H9 (cell line): Measurements from ENCODE around the gene COLEC12. TPM values are rescaled to one million over a fixed set of nuclear protein-coding genes. Genes with fewer than 3 reads are reported as not detected.

Experiments used
- DNase-seq: peaks from one replicate; pipeline ENCODE4 v3.0.0-alpha.2; 2017
- H2AFZ ChIP-seq: one replicate; pipeline ENCODE4 v1.6.1; 2013; ENCODE audit warnings: mild to moderate bottlenecking, low read length, control low read depth, moderate library complexity
- H2AK5ac ChIP-seq: 2 replicates; pipeline ENCODE4 v1.6.1; 2013; ENCODE audit warnings: low read length, control low read depth, mixed read lengths; ENCODE audit not compliant: insufficient read length
- H2BK120ac ChIP-seq: one replicate; pipeline ENCODE4 v1.6.1; 2013; ENCODE audit warnings: low read depth, mild to moderate bottlenecking, low read length, control low read depth, inconsistent platforms; ENCODE audit not compliant: poor library complexity, severe bottlenecking
- H2BK12ac ChIP-seq: 2 replicates; pipeline ENCODE4 v1.6.1; 2013; ENCODE audit warnings: low read length, control low read depth, mixed read lengths, low read depth; ENCODE audit not compliant: insufficient read length
- H2BK15ac ChIP-seq: 2 replicates; pipeline ENCODE4 v1.6.1; 2013; ENCODE audit warnings: low read depth, low read length, control low read depth
- H2BK20ac ChIP-seq: one replicate; pipeline ENCODE4 v1.6.1; 2013; ENCODE audit warnings: low read depth, mild to moderate bottlenecking, low read length, control low read depth, inconsistent platforms; ENCODE audit not compliant: poor library complexity, severe bottlenecking
- H2BK5ac ChIP-seq: 2 replicates; pipeline ENCODE4 v1.6.1; 2013; ENCODE audit warnings: low read length, control low read depth, mixed read lengths; ENCODE audit not compliant: insufficient read length
- H3K14ac ChIP-seq: 2 replicates; pipeline ENCODE4 v1.6.1; 2013; ENCODE audit warnings: low read length, control low read depth; ENCODE audit not compliant: insufficient read depth
- H3K18ac ChIP-seq: 2 replicates; pipeline ENCODE4 v1.6.1; 2013; ENCODE audit warnings: low read depth, mild to moderate bottlenecking, mixed read lengths, low read length, control low read depth; ENCODE audit not compliant: insufficient read length
- H3K23ac ChIP-seq: 2 replicates; pipeline ENCODE4 v1.6.1; 2013; ENCODE audit warnings: low read length, control low read depth, mixed read lengths, low read depth; ENCODE audit not compliant: insufficient read length
- H3K23me2 ChIP-seq: 2 replicates; pipeline ENCODE4 v1.6.1; 2013; ENCODE audit warnings: low read depth, mild to moderate bottlenecking, mixed read lengths, low read length, control low read depth; ENCODE audit not compliant: insufficient read length, poor library complexity, severe bottlenecking
- H3K27ac ChIP-seq: 2 replicates; pipeline ENCODE4 v1.5.1; 2013; ENCODE audit warnings: low read length, control low read depth, mixed read lengths, low read depth; ENCODE audit not compliant: insufficient read length
- H3K27me3 ChIP-seq: 2 replicates; pipeline ENCODE4 v1.6.1; 2013; ENCODE audit warnings: low read length, control low read depth, inconsistent platforms; ENCODE audit not compliant: insufficient read depth
- H3K4ac ChIP-seq: 2 replicates; pipeline ENCODE4 v1.6.1; 2013; ENCODE audit warnings: low read depth, mild to moderate bottlenecking, control low read depth, inconsistent platforms, low read length, moderate library complexity
- H3K4me1 ChIP-seq: 2 replicates; pipeline ENCODE4 v1.6.1; 2013; ENCODE audit warnings: low read length, control low read depth, inconsistent platforms; ENCODE audit not compliant: insufficient read depth
- H3K4me2 ChIP-seq: 2 replicates; pipeline ENCODE4 v1.6.1; 2013; ENCODE audit warnings: low read length, control low read depth, mixed read lengths; ENCODE audit not compliant: insufficient read length, insufficient read depth
- H3K56ac ChIP-seq: 2 replicates; pipeline ENCODE4 v1.6.1; 2013; ENCODE audit warnings: low read depth, mild to moderate bottlenecking, mixed read lengths, low read length, control low read depth; ENCODE audit not compliant: insufficient read length
- H3K79me1 ChIP-seq: 2 replicates; pipeline ENCODE4 v1.6.1; 2013; ENCODE audit warnings: low read depth, mild to moderate bottlenecking, moderate library complexity, low read length, control low read depth, inconsistent platforms; ENCODE audit not compliant: insufficient read depth, poor library complexity, severe bottlenecking
- H3K79me2 ChIP-seq: 2 replicates; pipeline ENCODE4 v1.6.1; 2013; ENCODE audit warnings: low read length, control low read depth, inconsistent platforms; ENCODE audit not compliant: insufficient read depth
- H3K9ac ChIP-seq: 2 replicates; pipeline ENCODE4 v1.6.1; 2013; ENCODE audit warnings: low read length, control low read depth, mixed read lengths; ENCODE audit not compliant: insufficient read length; ENCODE audit errors: extremely low read depth
- H3K9me3 ChIP-seq: one replicate; pipeline ENCODE4 v1.6.1; 2013; ENCODE audit warnings: low read depth, low read length, inconsistent platforms; ENCODE audit not compliant: control insufficient read depth
- H3T11ph ChIP-seq: one replicate; pipeline ENCODE4 v1.6.1; 2013; ENCODE audit warnings: mild to moderate bottlenecking, low read length, control low read depth, inconsistent platforms
- H4K20me1 ChIP-seq: one replicate; pipeline ENCODE4 v1.6.1; 2013; ENCODE audit not compliant: control insufficient read depth, insufficient read length, insufficient read depth
- H4K5ac ChIP-seq: 2 replicates; pipeline ENCODE4 v1.6.1; 2013; ENCODE audit warnings: low read depth, mild to moderate bottlenecking, mixed read lengths, low read length, control low read depth; ENCODE audit not compliant: insufficient read length
- H4K8ac ChIP-seq: replicated peaks from 2 replicates; pipeline ENCODE4 v1.6.1; 2013; ENCODE audit warnings: low read length, control low read depth, mixed read lengths, low read depth; ENCODE audit not compliant: insufficient read length
- H4K91ac ChIP-seq: 2 replicates; pipeline ENCODE4 v1.6.1; 2013; ENCODE audit warnings: low read depth, mild to moderate bottlenecking, moderate library complexity, mixed read lengths, low read length, control low read depth; ENCODE audit not compliant: insufficient read length
- H3K27ac Mint-ChIP-seq, 3 experiments: 2 replicates in 2 of 3; 3 replicates in 1 of 3; pipeline ENCODE4 v1.8.0; 2020 to 2021; ENCODE audit warnings: mixed read lengths in 3 of 3, mild to moderate bottlenecking in 1 of 3, moderate library complexity in 1 of 3
- H3K27me3 Mint-ChIP-seq: 2 replicates; pipeline ENCODE4 v1.8.0; 2021; ENCODE audit warnings: low read depth, mild to moderate bottlenecking, moderate library complexity, mixed read lengths
- H3K36me3 Mint-ChIP-seq, 3 experiments: 2 replicates in 2 of 3; 3 replicates in 1 of 3; pipeline ENCODE4 v1.8.0; 2020 to 2021; ENCODE audit warnings: low read depth in 3 of 3, mixed read lengths in 3 of 3; ENCODE audit not compliant: insufficient read depth in 1 of 3
- H3K4me1 Mint-ChIP-seq, 2 experiments: 2 replicates each; pipeline ENCODE4 v1.8.0; 2020; ENCODE audit warnings: mixed read lengths in 2 of 2
- H3K4me3 Mint-ChIP-seq, 2 experiments: 2 replicates in 1 of 2; 3 replicates in 1 of 2; pipeline ENCODE4 v1.8.0; 2020 to 2021; ENCODE audit warnings: mild to moderate bottlenecking in 2 of 2, mixed read lengths in 2 of 2, moderate library complexity in 1 of 2
- H3K9me3 Mint-ChIP-seq, 2 experiments: 2 replicates in 1 of 2; 3 replicates in 1 of 2; pipeline ENCODE4 v1.8.0; 2020; ENCODE audit warnings: mild to moderate bottlenecking in 2 of 2, mixed read lengths in 2 of 2, moderate library complexity in 1 of 2
- CTCF ChIP-seq: fragments of 200-600 bp; sonication (generic); conservative IDR thresholded peaks from 3 replicates; pipeline ENCODE4 v1.8.0; 2021; ENCODE audit warnings: antibody characterized with exemption, mild to moderate bottlenecking
- WGBS: extraction: QIAGEN DNeasy Blood & Tissue Kit; methylation state at CpG from one replicate; pipeline ENCODE4 v1.1.7; 2013; ENCODE audit warnings: missing lambda C conversion rate, low lambda C conversion rate, mixed read lengths; ENCODE audit not compliant: insufficient read length; ENCODE audit errors: extremely low coverage; 5-methylcytosine and 5-hydroxymethylcytosine counted together
- total RNA-seq: library from RNA; stranded (reverse); gene quantifications from 2 replicates; pipeline ENCODE4 v1.2.1, GENCODE V29; 2021

Gene COLEC12
- total RNA-seq, 1 experiment from 2014 or later, result 0.70 TPM

- Histone ChIP-seq H2BK20ac (no peak overlapping the region), H3K4ac (no peak overlapping the region), H2AK5ac (no peak overlapping the region), H3K27ac (no peak overlapping the region), H4K91ac (no peak overlapping the region), H2BK15ac (no peak overlapping the region), H3K56ac (no peak overlapping the region), H2AFZ (no peak overlapping the region), H3K4me1 (peaks cover 4% of the 10 kb centered on the region; the same call in 1 of the 2 replicates), H3T11ph (no peak overlapping the region), H3K79me1 (no peaks in the 10 kb centered on the region), H2BK12ac (no peak overlapping the region), H3K79me2 (no peaks in the 10 kb centered on the region), H4K8ac (no peak overlapping the region), H2BK5ac (no peak overlapping the region), H3K23me2 (peaks cover 4% of the 10 kb centered on the region), H3K23ac (no peak overlapping the region), H3K4me2 (no peak overlapping the region), H4K5ac (no peak overlapping the region), H3K9ac (no peak overlapping the region), H3K14ac (no peak overlapping the region), H3K9me3 (no peaks in the 10 kb centered on the region), H3K18ac (no peak overlapping the region), H4K20me1 (no peaks in the 10 kb centered on the region), H3K27me3 (no peaks in the 10 kb centered on the region), H2BK120ac (no peak overlapping the region)
- no peaks in the 10 kb centered on the region; a peak in 1 of 7 replicates for H3K36me3 Mint-ChIP-seq
- H3K9me3 Mint-ChIP-seq, result no peaks in the 10 kb centered on the region; a peak in 1 of 5 replicates
- H3K27ac Mint-ChIP-seq, result peak overlapping the region in 2 of 3 experiments; percentile 6 to 66; a peak in 3 of 7 replicates
- no peaks in the 10 kb centered on the region for H3K27me3 Mint-ChIP-seq
- WGBS, result no CpG with 5 or more reads among the region's 2 CpGs
- peaks cover 20 to 34% of the 10 kb centered on the region in 2 experiments for H3K4me1 Mint-ChIP-seq
- no peak for DNase-seq
- no peak for TF ChIP-seq CTCF
- H3K4me3 Mint-ChIP-seq, result no peak overlapping the region
Measured at GRCh38 chr18:272650-273049, 227.9 kb downstream of the COLEC12 start.
